Lower lobe of right lung (tissue), 2 donors: Measurements from ENCODE around the gene SRPK1. TPM values are rescaled to one million over a fixed set of nuclear protein-coding genes. Genes with fewer than 3 reads are reported as not detected.

Source experiments
- ATAC-seq, 2 donors: fragments of 200-7000 bp; cut with Tn5 transposase; one replicate each; pipeline ENCODE4 v1.9.1; 2020 to 2022; ENCODE audit warnings: mild to moderate bottlenecking in 2 of 2, moderate library complexity in 2 of 2
- DNase-seq: peaks from one replicate; pipeline ENCODE4 v3.0.0-alpha.2; 2020
- H3K27ac ChIP-seq: fragments of 200-600 bp; one replicate; pipeline ENCODE4 v1.8.0; 2022
- H3K27me3 ChIP-seq: fragments of 200-600 bp; one replicate; pipeline ENCODE4 v1.8.0; 2022; ENCODE audit warnings: low read depth
- H3K36me3 ChIP-seq: fragments of 200-600 bp; one replicate; pipeline ENCODE4 v1.8.0; 2022; ENCODE audit warnings: mild to moderate bottlenecking
- H3K4me1 ChIP-seq: fragments of 200-600 bp; one replicate; pipeline ENCODE4 v1.8.0; 2022
- H3K4me3 ChIP-seq: fragments of 200-600 bp; one replicate; pipeline ENCODE4 v1.8.0; 2022; ENCODE audit warnings: mild to moderate bottlenecking
- H3K9me3 ChIP-seq: fragments of 200-600 bp; one replicate; pipeline ENCODE4 v1.8.0; 2022
- CTCF ChIP-seq: fragments of 200-600 bp; IDR thresholded peaks from one replicate; pipeline ENCODE4 v1.8.0; 2022; ENCODE audit warnings: antibody characterized with exemption, mild to moderate bottlenecking
- intact Hi-C: fragments of 100-400 bp; cut with DNase I; formaldehyde crosslinking; loops from one replicate; pipeline ENCODE4 v1.11.0; 2022
- total RNA-seq: library from RNA; stranded (reverse); fragmentation: NEBNext Ultra II Directional; extraction: Animal tissue kit (Norgen Biotek cat#: 25700); gene quantifications from one replicate; pipeline ENCODE4 v1.2.1, GENCODE V29; 2021
- donor health status: DM: no; HTN: yes; CAD: no; lungs with severe emphysema.

The SRPK1 gene
- total RNA-seq, 1 donor from 2014 or later = 30.9 TPM

- TF ChIP-seq CTCF = no peak
- Histone ChIP-seq H3K9me3 (no peaks in the 10 kb centered on the region), H3K4me1 (no peaks in the 10 kb centered on the region), H3K36me3 (peaks cover 47% of the 10 kb centered on the region), H3K27me3 (no peaks in the 10 kb centered on the region), H3K4me3 (no peak overlapping the region), H3K27ac (no peak overlapping the region)
- DNase-seq (no peak), ATAC-seq (no peak)
- intact Hi-C loops = no loop called here
These were observed 78.5 kb downstream of the SRPK1 start for GRCh38 chr6:35842381-35842780.

- Histone ChIP-seq H3K4me1 (no peaks in the 10 kb centered on the region), H3K27me3 (no peaks in the 10 kb centered on the region), H3K4me3 (no peak overlapping the region), H3K9me3 (no peaks in the 10 kb centered on the region), H3K36me3 (peaks cover 73% of the 10 kb centered on the region), H3K27ac (no peak overlapping the region)
- no peak for TF ChIP-seq CTCF
- intact Hi-C loops = no loop called here
- DNase-seq (no peak), ATAC-seq (no peak)
These were observed 81.9 kb downstream of the SRPK1 start for GRCh38 chr6:35839019-35839418.

- no peak overlapping the region for H3K27ac ChIP-seq
- ATAC-seq (no peak), DNase-seq (no peak)
- no peaks in the 10 kb centered on the region for H3K9me3 ChIP-seq
- peaks cover 53% of the 10 kb centered on the region for H3K36me3 ChIP-seq
- intact Hi-C loops = no loop called here
- H3K4me3 ChIP-seq = no peak overlapping the region
- TF ChIP-seq CTCF = no peak
- no peaks in the 10 kb centered on the region for H3K27me3 ChIP-seq
- no peaks in the 10 kb centered on the region for H3K4me1 ChIP-seq
These were observed 87.4 kb downstream of the SRPK1 start for GRCh38 chr6:35833536-35833935.

GRCh38 chr6:35831257-35832007 lies 89.5 kb downstream of the SRPK1 start:
- DNase-seq (no peak), ATAC-seq (peak in 1 of 2 donors; percentile 59)
- Histone ChIP-seq H3K4me1 (no peaks in the 10 kb centered on the region), H3K4me3 (no peak overlapping the region), H3K36me3 (peaks cover 32% of the 10 kb centered on the region), H3K27ac (no peak overlapping the region), H3K27me3 (no peaks in the 10 kb centered on the region), H3K9me3 (no peaks in the 10 kb centered on the region)
- intact Hi-C loops = no loop called here
- no peak for TF ChIP-seq CTCF

GRCh38 chr6:35829306-35829705 lies 91.6 kb downstream of the SRPK1 start:
- DNase-seq = no peak
- intact Hi-C loops = no loop called here
- no peaks in the 10 kb centered on the region for H3K27me3 ChIP-seq
- no peak for TF ChIP-seq CTCF
- no peak for ATAC-seq
- no peaks in the 10 kb centered on the region for H3K4me1 ChIP-seq
- H3K9me3 ChIP-seq = no peaks in the 10 kb centered on the region
- H3K27ac ChIP-seq = no peak overlapping the region
- peaks cover 12% of the 10 kb centered on the region for H3K36me3 ChIP-seq
- no peak overlapping the region for H3K4me3 ChIP-seq
